GM23248 (cell line): ENCODE data around the gene RAB25.

Source experiments
- EZH2 ChIP-seq: fragments of 200-600 bp; sonication (generic); IDR thresholded peaks from 2 replicates; pipeline ENCODE4 v1.6.1; 2018; ENCODE audit warnings: antibody characterized with exemption, mild to moderate bottlenecking; ENCODE audit not compliant: insufficient read depth, poor library complexity, severe bottlenecking
- EZH2phosphoT487 ChIP-seq: fragments of 200-600 bp; sonication (generic); IDR thresholded peaks from 2 replicates; pipeline ENCODE4 v1.6.1; 2018; ENCODE audit warnings: antibody characterized with exemption, moderate library complexity, mild to moderate bottlenecking, low read depth; ENCODE audit not compliant: insufficient read depth

- TF ChIP-seq EZH2 (no peak), EZH2phosphoT487 (no peak)
Observed at GRCh38 chr1:156114101-156114918, 53.4 kb downstream of the RAB25 start, which contains the start of gene LMNA.
